ENCODE data around the gene FADS2. TPM values are rescaled to one million over a fixed set of nuclear protein-coding genes. Genes with fewer than 3 reads are reported as not detected.

FADS2 gene
- total RNA-seq, 1 donor from 2014 or later: 10.9 TPM

GRCh38 chr11:61872935-61873565 lies 45.0 kb downstream of the FADS2 start:
- peaks cover 19% of the 10 kb centered on the region for H3K36me3 Mint-ChIP-seq (ENCODE audit: low read depth)
- ATAC-seq (ENCODE audit: low read depth) (no peak), DNase-seq (no peak)
- H3K9me3 Mint-ChIP-seq: no peaks in the 10 kb centered on the region
- no peaks in the 10 kb centered on the region for H3K27me3 Mint-ChIP-seq
- H3K27ac Mint-ChIP-seq: no peak overlapping the region
- TF ChIP-seq CTCF (IDR thresholded peaks at IDR 0.05): no peak
- intact Hi-C loops (cut with micrococcal nuclease): no loop called here
- no peak overlapping the region for H3K4me3 Mint-ChIP-seq
- ChIA-PET CTCF (interaction anchor here (1.0 to 7.0 kb wide), 7 partner anchors 24 to 235 kb away, joined by 3 to 104 read pairs (median 37); partner anchors contain the start of gene BEST1), POLR2A (interaction anchor here (2.3 kb wide), 1 partner anchor 209 kb away, joined by 8 read pairs; no protein-coding TSS in a partner anchor)
- peaks cover 12% of the 10 kb centered on the region for H3K4me1 Mint-ChIP-seq

- Mint-ChIP-seq H3K9me3 (no peaks in the 10 kb centered on the region), H3K27me3 (no peaks in the 10 kb centered on the region), H3K36me3 (ENCODE audit: low read depth) (peaks cover 24% of the 10 kb centered on the region), H3K4me3 (no peak overlapping the region), H3K27ac (no peak overlapping the region), H3K4me1 (peaks cover 12% of the 10 kb centered on the region)
- ATAC-seq (ENCODE audit: low read depth) (no peak), DNase-seq (no peak)
- no peak for TF ChIP-seq CTCF (IDR thresholded peaks at IDR 0.05)
- CTCF ChIA-PET: interaction anchor here (1.2 to 7.0 kb wide), 6 partner anchors 23 to 234 kb away, joined by 5 to 104 read pairs (median 47); partner anchors contain the start of gene BEST1
- intact Hi-C loops (cut with micrococcal nuclease): no loop called here
- POLR2A ChIA-PET: interaction anchor here (2.3 kb wide), 1 partner anchor 208 kb away, joined by 8 read pairs; no protein-coding TSS in a partner anchor
These were observed 45.7 kb downstream of the FADS2 start for GRCh38 chr11:61873588-61874376.

GRCh38 chr11:61874377-61874809 lies 46.3 kb downstream of the FADS2 start:
- no peak overlapping the region for H3K27ac Mint-ChIP-seq
- intact Hi-C loops (cut with micrococcal nuclease): no loop called here
- no peak overlapping the region for H3K4me3 Mint-ChIP-seq
- H3K27me3 Mint-ChIP-seq: no peaks in the 10 kb centered on the region
- H3K4me1 Mint-ChIP-seq: peaks cover 18% of the 10 kb centered on the region
- TF ChIP-seq CTCF (IDR thresholded peaks at IDR 0.05): no peak
- ATAC-seq (ENCODE audit: low read depth) (no peak), DNase-seq (no peak)
- H3K9me3 Mint-ChIP-seq: no peaks in the 10 kb centered on the region
- H3K36me3 Mint-ChIP-seq (ENCODE audit: low read depth): peaks cover 24% of the 10 kb centered on the region
- ChIA-PET CTCF (interaction anchor here (1.2 to 7.0 kb wide), 4 partner anchors 23 to 234 kb away, joined by 4 to 78 read pairs (median 31); partner anchors contain the start of gene BEST1), POLR2A (interaction anchor here (0.7 kb wide), 1 partner anchor 11 kb away, joined by 7 read pairs; no protein-coding TSS in a partner anchor)

GRCh38 chr11:61874853-61875252 lies 46.8 kb downstream of the FADS2 start:
- no peak for TF ChIP-seq CTCF (IDR thresholded peaks at IDR 0.05)
- peaks cover 24% of the 10 kb centered on the region for H3K36me3 Mint-ChIP-seq (ENCODE audit: low read depth)
- no peaks in the 10 kb centered on the region for H3K9me3 Mint-ChIP-seq
- CTCF ChIA-PET: interaction anchor here (0.8 to 7.0 kb wide), 4 partner anchors 22 to 233 kb away, joined by 3 to 57 read pairs (median 4); no protein-coding TSS in a partner anchor
- no peak for ATAC-seq (ENCODE audit: low read depth)
- no peaks in the 10 kb centered on the region for H3K27me3 Mint-ChIP-seq
- POLR2A ChIA-PET: interaction anchor here (0.7 kb wide), 1 partner anchor 11 kb away, joined by 7 read pairs; no protein-coding TSS in a partner anchor
- no peak for DNase-seq
- H3K4me1 Mint-ChIP-seq: peaks cover 22% of the 10 kb centered on the region
- H3K27ac Mint-ChIP-seq: no peak overlapping the region
- no peak overlapping the region for H3K4me3 Mint-ChIP-seq
- intact Hi-C loops (cut with micrococcal nuclease): no loop called here

- Mint-ChIP-seq H3K9me3 (no peaks in the 10 kb centered on the region), H3K4me1 (peaks cover 31% of the 10 kb centered on the region), H3K27ac (no peak overlapping the region), H3K36me3 (ENCODE audit: low read depth) (peaks cover 26% of the 10 kb centered on the region), H3K27me3 (no peaks in the 10 kb centered on the region), H3K4me3 (no peak overlapping the region)
- CTCF ChIA-PET: interaction anchor here (0.8 to 7.0 kb wide), 4 partner anchors 23 to 232 kb away, joined by 3 to 57 read pairs (median 9); no protein-coding TSS in a partner anchor
- intact Hi-C loops (cut with micrococcal nuclease): no loop called here
- TF ChIP-seq CTCF (IDR thresholded peaks at IDR 0.05): no peak
- no peak for ATAC-seq (ENCODE audit: low read depth)
- DNase-seq: no peak
- POLR2A ChIA-PET: no interaction called here
These were observed 47.6 kb downstream of the FADS2 start for GRCh38 chr11:61875698-61876097.
